GM18861 (cell line): ENCODE results near the gene F2RL3.
"Not testable (repeated sequence)": the region's sequence is repeated elsewhere in the genome, so short reads cannot be mapped to it uniquely, and the experiment has no call there.

Experiments used
- ATAC-seq: cut with Tn5 transposase; IDR thresholded peaks from one replicate; pipeline ENCODE4 v1.9.1; 2021; ENCODE audit not compliant: unreplicated experiment

F2RL3 gene

DNA sequence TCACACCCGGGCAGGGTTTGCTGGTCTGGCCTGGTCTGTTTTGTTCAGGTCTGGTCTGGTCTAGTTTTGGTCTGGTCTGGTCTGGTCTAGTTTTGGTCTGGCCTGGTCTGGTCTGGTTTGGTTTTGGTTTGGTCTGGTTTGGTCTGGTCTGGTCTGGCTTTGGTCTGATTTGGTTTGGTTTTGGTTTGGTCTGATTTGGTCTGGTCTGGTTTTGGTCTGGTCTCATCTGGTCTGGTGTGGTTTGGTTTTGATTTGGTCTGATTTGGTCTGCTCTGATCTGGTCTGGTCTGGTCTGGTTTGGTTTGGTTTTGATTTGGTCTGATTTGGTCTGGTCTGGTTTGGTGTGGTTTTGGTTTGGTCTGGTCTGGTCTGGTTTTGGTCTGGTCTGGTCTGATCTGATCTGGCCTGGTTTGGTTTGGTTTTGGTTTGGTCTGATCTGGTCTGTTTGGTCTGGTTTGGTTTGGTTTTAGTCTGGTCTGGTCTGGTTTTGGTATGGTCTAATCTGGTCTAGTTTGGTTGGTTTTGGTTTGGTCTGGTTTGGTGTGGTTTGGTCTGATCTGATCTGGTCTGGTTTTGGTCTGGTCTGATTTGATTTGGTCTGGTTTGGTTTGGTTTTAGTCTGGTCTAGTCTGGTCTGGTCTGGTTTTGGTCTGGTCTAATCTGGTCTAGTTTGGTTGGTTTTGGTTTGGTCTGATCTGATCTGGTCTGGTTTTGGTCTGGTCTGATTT is 14.4 kb upstream of the F2RL3 start:
- ATAC-seq, result no peak

DNA sequence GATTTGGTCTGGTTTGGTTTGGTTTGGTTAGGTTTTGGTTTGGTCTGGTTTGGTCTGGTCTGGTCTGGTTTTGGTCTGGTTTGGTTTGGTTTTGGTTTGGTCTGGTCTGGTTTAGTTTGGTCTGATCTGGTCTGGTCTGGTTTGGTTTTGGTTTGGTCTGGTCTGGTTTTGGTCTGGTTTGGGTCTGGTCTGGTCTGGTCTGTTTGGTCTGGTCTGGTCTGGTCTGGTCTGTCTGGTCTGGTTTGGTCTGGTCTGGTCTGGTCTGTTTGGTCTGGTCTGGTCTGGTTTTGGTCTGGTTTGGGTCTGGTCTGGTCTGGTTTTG is 13.9 kb upstream of the F2RL3 start:
- ATAC-seq, result not testable (repeated sequence)

DNA sequence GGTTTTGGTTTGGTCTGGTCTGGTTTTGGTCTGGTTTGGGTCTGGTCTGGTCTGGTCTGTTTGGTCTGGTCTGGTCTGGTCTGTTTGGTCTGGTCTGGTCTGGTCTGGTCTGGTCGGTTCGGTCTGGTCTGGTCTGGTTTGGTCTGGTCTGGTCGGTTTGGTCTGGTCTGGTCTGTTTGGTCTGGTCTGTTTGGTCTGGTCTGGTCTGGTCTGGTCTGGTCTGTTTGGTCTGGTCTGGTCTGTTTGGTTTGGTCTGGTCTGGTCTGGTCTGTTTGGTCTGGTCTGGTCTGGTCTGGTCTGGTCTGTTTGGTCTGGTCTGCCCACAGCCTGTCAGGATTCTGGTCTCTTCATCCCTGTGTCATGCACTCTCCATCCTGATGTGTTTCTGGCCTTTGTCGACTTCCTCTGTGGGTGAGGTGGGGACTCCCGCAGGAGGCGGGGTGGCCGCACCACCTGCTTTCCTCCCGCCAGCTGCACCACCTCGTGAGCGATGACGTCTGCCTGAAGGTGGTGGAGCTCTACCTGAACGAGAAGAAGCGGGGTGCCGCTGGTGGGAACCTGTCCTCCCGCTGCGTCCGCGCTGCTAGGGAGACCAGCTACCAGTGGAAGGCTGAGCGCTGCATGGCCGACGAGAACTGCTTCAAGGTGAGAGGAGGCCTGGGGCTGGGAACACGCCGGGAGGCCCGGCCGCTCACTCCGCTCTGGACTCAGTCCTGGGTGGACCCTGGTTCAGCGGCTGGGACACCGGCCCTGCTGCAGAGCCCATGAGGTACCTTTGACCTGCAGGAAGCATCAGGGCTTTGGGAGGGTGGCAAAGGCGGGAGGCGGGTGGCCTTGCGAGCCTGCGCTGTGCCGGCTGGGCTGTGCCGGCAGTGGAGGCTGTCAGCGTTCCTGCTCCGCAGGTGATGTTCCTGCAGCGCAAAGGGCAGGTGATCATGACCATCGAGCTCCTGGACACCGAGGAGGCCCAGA is 12.9 kb upstream of the F2RL3 start:
- ATAC-seq, result no peak

DNA sequence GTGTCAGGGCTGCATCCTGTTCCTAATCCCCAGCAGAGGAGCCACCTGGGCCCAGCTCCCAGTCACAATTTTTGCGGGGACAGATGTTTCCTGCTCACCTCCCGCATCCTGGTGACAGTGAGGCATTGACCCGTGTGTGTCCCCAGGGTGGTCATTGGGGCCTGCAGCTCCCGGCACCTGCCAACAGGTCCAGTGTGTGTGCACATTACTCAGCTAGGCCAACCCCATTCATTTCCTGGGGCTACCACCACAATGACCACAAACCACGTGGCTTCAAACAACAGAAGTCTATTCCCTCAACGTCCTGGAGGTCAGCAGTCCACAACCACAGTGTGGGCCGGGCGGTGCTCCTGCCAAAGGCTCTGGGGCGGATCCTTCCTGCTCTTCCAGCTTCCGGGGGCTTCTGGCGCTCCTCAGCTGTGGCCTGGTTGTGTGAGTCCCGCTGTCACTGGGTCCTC is 11.9 kb upstream of the F2RL3 start:
- ATAC-seq, result no peak

DNA sequence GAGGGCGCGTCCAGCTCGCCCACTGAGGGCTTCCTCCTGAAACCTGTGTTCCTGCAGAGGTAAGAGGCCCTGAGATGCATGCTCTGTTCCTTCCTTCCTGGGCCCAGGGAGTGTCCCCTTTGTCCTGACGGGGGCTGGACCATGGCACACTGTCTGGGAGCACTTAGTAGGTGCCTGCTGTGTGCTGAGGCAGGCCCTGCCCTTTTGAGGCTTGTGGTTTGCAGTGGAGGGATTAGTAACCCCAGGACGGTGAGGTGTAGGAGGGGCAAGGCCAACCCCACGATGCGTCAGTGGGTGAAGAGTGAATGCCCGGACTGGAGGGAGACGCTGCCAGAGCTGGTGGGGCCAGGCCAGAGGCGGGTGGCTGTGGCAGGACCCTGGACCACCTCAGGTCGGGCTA is 11.2 kb upstream of the F2RL3 start:
- no peak for ATAC-seq

DNA sequence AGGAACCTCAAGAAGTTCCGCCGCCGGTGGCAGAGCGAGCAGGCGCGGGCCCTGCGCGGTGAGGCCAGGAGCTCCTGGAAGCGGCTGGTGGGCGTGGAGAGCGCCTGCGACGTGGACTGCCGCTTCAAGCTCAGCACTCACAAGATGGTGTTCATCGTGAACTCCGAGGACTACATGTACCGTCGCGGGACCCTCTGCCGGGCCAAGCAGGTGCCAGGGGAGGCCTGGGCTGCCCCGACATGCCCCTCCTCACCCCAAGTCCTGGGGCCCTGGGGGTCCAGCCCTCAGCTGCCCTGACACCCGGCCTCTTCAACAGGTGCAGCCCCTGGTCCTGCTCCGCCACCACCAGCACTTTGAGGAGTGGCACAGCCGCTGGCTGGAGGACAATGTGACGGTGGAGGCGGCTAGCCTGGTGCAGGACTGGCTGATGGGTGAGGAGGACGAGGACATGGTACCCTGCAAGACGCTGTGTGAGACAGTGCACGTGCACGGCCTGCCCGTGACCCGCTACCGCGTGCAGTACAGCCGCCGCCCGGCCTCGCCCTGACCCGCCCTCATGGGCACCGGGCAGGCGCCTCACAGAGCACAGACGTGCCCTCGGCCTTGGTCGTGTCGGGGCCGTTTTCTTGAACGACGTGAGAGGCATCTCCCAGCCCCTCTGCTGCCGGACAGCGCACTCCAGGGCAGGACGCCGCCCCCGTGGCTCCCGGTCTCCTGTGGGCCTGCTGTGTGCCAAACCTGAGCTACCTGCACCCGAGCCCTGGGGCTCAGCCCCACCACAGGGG is 10.4 kb upstream of the F2RL3 start:
- ATAC-seq, result no peak

DNA sequence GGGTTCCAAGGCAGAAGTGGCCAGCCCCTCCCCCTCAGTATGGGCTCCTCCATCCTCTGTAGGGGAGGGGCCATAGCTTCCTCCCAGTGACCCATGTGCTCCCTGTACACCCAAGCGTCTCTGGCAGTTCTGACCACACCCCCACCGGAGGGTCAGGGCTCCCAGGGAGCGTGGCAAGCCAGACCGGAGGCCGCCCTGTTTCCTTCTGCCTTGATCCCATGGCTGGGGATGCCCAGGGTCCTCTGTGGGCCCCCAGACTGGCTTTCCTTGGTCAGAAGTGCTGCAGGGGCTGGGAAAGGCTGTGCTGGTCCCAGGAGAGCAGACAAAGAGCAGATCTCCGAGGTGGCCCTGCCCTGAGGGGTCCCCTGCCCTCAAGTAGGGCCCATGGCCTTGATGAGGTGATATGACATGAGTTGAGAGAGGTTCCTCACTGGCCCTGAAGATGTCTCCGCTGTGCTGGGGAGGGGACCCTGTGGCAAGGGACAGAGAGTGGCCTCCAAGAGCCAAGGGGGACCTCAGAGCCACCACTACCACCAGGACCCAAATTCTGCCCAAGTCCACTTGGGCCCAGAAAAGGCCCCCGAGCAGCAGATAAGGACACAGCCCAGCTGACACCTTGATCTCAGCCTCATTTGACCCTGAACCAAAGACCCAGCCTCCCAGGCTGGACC is 7.8 kb upstream of the F2RL3 start:
- ATAC-seq, result no peak

DNA sequence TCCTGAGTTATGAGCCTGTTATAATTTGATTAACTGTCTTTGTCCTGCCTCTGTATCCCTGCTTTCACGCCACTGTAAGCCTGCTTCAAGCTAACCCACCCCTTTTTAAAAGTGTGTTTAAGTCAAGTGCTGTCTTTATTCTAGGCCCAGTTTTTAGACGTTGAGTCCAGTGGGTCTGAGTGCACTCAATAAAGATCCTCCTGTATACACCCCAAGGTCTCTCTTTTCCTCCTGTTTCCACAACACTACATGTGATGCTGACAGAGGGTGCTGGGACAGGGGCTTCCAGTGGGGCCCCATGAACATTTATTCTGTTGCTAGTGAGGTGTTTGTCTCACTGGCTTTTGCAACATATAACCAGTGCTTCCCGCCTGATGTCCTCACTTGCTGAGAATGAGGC is 6.7 kb upstream of the F2RL3 start:
- ATAC-seq, result no peak

DNA sequence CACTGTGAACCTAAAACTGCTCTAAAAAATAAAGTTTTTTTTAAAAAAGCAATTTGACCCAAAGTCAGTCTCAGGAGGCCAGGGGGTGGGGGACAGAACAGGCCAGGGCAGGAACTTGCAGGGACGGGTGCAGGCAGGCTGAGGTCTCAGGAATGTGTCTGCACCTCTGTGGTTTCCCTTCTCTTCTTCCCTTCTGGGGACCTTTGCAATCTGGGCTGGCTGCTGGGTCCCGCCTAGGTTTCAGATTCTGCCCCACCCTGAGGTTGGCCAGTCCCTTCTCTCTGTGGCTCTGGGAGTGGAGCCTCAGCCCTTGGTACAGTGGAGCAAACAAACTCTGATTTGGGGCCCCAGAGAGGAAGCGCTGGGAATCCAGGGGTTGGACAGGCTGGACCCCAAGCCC is 5.3 kb upstream of the F2RL3 start:
- no peak for ATAC-seq

DNA sequence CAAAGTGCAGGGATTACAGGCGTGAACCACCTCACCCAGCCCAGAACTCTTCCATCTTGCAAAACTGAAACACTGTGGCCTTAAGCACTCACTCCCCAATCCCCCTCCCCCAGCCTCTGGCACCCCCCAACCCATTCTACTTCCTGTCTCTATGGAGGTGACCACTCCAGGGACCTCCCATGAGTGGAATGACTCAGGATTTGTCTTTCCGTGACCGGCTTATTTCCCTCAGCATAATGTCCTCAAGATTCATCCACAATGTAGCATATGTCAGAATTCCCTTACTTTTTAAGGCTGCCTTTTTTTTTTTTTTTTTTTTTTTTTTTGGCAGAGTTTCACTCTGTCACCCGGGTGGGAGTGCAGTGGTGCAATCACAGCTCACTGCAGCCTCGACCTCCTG is 3.6 kb upstream of the F2RL3 start:
- no peak for ATAC-seq

DNA sequence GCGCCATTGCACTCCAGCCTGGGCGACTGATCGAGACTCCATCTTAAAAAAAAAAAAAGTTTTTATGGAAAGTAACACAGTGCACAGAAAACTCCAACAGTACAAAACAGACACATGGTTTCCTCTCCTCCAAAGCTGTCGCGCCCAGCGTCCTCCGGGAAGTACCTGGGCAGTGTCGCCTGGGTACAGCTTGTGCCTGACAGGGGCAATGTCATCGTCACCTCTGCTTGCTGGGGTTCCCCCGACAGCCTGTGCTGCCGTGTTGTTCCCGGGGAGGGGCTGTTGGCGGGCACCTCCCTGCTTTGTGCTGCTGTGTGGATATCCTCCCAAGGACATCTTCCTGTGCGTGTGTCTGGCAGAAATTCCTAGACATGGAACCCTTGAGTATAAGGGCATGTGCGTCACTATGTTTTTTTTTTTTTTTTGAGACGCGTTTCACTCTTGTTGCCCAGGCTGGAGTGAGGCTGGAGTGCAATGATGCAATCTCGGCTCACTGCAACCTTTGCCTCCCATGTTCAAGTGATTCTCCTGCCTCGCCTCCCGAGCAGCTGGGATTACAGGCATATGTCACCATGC is 2.4 kb upstream of the F2RL3 start:
- ATAC-seq, result no peak

DNA sequence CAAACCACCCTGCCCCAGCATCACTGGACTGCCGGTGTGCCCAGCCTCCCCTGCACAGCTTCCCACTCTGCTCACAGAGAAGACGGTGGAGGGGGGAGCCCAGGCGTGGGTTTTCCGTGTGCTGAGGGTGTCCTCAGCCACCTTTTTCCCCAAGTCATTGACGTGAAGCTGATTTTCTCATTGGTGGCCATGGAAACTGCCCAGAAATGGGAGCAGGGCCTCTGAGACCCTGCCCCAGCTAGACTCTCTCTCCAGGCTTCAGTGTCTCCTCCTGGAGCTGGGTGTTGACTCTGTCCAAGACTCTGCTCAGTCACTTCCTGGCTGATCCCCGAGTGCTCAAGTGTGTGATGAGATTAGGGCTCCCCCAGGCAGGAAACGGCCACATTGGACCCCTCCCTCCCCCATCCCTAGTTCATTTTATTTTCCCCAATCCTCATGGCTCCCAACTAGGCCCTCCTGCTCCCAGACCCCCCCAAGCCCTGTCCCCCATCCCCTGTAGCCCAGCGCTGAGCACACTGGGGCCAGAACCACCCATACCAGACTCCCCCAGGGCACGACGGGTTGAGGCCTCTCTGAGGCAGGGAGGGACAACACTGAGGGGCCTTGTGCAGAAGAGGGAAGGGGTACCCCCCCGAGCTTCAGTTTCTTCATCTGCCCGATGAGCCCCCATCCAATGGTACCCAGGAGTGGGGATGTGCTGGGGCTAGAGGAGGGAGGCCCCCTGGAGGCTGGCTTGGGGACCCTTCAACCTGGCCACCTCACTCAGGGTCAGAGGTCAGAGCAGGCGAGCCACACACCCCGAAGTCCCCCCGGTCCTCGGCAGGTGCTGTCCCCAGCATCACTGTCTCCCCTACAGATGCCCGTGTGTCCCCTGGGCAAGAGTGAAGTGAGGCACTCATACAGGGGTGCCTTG is 1.2 kb upstream of the F2RL3 start:
- ATAC-seq, result no peak

DNA sequence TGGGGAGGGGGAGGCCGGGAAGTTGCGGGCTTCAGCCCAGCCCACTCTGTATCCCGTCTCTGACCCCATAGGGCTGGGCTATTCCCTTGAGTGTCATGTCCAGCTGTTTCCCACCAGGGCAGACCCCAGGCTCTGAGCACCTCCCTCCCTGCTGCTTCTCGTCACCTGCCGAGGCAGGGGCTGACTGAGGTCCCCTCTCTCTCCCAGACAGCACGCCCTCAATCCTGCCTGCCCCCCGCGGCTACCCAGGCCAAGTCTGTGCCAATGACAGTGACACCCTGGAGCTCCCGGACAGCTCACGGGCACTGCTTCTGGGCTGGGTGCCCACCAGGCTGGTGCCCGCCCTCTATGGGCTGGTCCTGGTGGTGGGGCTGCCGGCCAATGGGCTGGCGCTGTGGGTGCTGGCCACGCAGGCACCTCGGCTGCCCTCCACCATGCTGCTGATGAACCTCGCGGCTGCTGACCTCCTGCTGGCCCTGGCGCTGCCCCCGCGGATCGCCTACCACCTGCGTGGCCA is 625 bp downstream of the F2RL3 start:
- no peak for ATAC-seq

DNA sequence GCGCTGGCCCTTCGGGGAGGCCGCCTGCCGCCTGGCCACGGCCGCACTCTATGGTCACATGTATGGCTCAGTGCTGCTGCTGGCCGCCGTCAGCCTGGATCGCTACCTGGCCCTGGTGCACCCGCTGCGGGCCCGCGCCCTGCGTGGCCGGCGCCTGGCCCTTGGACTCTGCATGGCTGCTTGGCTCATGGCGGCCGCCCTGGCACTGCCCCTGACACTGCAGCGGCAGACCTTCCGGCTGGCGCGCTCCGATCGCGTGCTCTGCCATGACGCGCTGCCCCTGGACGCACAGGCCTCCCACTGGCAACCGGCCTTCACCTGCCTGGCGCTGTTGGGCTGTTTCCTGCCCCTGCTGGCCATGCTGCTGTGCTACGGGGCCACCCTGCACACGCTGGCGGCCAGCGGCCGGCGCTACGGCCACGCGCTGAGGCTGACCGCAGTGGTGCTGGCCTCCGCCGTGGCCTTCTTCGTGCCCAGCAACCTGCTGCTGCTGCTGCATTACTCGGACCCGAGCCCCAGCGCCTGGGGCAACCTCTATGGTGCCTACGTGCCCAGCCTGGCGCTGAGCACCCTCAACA is 1.2 kb downstream of the F2RL3 start:
- ATAC-seq, result no peak

DNA sequence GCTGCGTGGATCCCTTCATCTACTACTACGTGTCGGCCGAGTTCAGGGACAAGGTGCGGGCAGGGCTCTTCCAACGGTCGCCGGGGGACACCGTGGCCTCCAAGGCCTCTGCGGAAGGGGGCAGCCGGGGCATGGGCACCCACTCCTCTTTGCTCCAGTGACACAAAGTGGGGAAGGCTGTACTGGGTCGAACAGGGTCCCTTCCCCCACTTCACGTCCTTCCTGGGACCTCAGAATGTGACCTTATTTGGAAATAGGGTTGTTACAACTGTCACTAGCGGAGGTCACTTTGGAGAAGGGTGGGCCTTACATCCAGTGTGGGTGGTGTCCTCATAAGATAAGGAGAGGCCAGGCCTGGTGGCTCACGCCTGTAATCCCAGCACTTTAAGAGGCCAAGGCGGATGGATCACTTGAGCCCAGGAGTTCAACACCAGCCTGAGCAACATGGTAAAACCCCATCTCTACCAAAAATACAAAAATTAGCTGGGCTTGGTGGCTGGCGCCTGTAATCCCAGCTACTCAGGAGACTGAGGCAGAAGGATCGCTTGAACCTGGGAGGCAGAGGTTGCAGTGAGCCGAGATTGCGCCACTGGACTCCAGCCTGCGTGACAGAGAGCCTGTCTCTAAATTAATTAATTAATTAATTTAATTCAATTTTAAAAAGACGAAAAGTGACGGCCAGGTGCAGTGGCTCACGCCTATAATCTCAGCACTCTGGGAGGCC is 1.8 kb downstream of the F2RL3 start:
- no peak for ATAC-seq

DNA sequence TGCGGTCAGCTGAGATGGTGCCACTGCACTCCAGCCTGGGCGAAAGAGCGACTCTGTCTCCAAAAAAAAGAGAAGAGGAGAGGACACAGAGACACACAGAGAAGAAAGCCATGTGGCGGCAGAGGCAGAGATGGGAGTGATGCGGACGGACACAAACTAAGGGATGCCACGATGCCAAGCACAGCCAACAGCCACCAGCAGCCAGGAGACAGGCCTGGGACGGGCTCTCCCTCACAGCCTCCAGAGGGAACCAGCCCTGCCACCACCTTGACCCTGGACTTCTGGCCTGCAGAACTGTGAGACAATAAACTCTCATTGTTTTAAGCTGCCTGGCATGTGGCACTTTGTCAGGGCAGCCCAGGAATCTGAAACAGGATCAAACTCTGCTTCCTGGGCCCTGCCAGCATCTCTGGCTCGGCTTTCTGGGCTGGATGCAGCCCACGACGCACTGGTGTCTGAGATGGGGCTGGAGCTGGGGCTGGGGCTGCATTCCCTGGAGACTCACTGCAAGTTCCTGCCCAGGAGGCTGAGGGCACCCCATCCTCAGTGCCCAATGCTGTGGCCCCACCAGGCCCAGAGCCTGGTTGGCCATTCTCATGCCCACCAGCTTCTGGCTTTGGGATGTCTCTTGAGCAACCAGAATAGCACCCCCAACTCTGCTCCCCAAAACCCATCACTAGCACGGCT is 3.0 kb downstream of the F2RL3 start:
- no peak for ATAC-seq

DNA sequence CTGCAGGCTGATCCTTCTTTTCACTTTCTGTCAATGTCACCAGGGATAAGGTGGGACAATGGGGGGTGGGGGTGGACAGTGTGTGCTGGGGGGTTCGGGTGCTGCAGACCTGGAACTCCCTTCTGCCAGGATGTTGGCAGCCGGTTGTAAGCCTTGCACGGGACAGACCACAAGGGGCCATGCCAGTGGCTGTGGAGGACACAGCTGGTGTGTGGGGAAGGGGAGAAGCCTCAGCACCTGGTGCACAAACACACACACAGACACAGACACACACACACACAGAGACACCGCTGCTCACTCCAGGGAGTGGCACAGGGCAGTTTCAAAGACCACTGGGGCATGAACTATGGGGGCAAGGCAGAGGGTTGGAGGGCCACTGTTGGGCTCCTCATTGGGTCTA is 3.6 kb downstream of the F2RL3 start:
- no peak for ATAC-seq
